Suprapubic skin (tissue), 4 donors: ENCODE results near the gene WDR46. TPM values are rescaled to one million over a fixed set of nuclear protein-coding genes. Genes with fewer than 3 reads are reported as not detected.

Experiments
- DNase-seq, 2 donors: peaks; one replicate each; pipeline ENCODE4 v3.0.0-alpha.2; 2019; ENCODE audit warnings: low spot score in 2 of 2
- H3K27ac ChIP-seq: fragments of 200-600 bp; sonication (generic); one replicate; pipeline ENCODE4 v1.5.1; 2019
- H3K27me3 ChIP-seq: fragments of 200-600 bp; sonication (generic); one replicate; pipeline ENCODE4 v1.5.1; 2019
- H3K36me3 ChIP-seq: fragments of 200-600 bp; sonication (generic); one replicate; pipeline ENCODE4 v1.5.1; 2019
- H3K4me1 ChIP-seq: fragments of 200-600 bp; sonication (generic); one replicate; pipeline ENCODE4 v1.5.1; 2019
- H3K4me3 ChIP-seq: fragments of 200-600 bp; sonication (generic); one replicate; pipeline ENCODE4 v1.5.1; 2019; ENCODE audit warnings: mild to moderate bottlenecking
- H3K9me3 ChIP-seq: fragments of 200-600 bp; sonication (generic); one replicate; pipeline ENCODE4 v1.5.1; 2019
- EP300 ChIP-seq: sonication (generic); formaldehyde crosslinking; IDR thresholded peaks from one replicate; pipeline ENCODE4 v1.6.1; 2017; ENCODE audit warnings: antibody characterized with exemption
- POLR2A ChIP-seq, 2 donors: fragments of 450-650 bp; IDR thresholded peaks; one replicate each; pipeline ENCODE4 v1.6.1; 2017; ENCODE audit warnings: antibody characterized with exemption in 2 of 2, mild to moderate bottlenecking in 2 of 2, moderate library complexity in 2 of 2
- POLR2AphosphoS5 ChIP-seq, 3 donors: sonication (generic); formaldehyde crosslinking; IDR thresholded peaks; one replicate each; pipeline ENCODE4 v1.6.1; 2017; ENCODE audit warnings: antibody characterized with exemption in 3 of 3
- WGBS: methylation state at CpG from one replicate; pipeline ENCODE4 v1.1.5; 2018; 5-methylcytosine and 5-hydroxymethylcytosine counted together
- total RNA-seq, 4 donors: library from RNA; depleted of rRNA; stranded (reverse); fragments of >200 nt; gene quantifications; one replicate each; pipeline ENCODE4 v1.1.0, GENCODE V29; 2016
- TF ChIP-seq, protein P1 (sequence below), 2 donors: fragments of 200-600 bp in 1 of 2; fragments of 450-650 bp in 1 of 2; sonication (generic) in 1 of 2; IDR thresholded peaks; one replicate each; pipeline ENCODE4 v1.5.1; 2016 to 2019; ENCODE audit warnings: antibody characterized with exemption in 2 of 2, mild to moderate bottlenecking in 1 of 2, moderate library complexity in 1 of 2

Gene WDR46
- total RNA-seq, 4 donors from 2014 or later = 41.3 to 67.2 (median 50.2) TPM

DNA sequence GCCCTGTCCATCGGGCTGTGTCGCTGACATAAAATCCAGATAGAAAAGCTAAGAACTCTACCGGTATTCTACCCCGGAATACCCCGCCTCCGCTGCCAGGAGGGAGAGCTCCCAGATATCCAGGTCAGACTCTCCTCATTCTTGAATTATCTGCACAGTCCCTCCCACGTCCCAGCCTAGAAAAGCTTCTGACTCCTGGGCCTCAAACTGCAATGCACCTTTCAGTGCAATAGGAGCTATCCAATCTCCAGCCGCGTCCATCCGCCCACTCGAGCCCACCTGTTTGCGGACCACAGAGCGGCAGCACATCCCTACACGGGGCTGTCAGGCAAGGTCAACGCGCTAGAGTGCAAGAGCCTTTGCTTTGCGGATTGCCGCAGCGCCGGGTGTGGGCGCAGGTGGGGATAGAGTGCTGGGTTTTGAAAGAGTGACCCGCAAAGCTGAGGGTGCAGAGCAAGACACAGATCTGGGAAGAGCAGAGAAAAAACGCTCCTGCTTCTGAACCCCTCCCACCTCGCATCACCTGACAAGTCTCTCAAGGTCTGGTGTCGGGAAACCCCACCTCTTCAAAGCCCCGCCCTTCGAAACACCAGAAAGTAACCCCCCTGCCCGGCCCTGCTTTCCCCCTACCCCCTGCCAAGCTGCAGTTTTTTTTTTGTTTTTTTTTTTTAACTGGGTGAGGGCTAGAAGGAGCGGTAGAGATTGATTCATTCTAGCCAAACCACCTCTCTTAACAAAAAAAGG lies 23.5 kb upstream of the WDR46 start:
- Histone ChIP-seq H3K4me1 (peaks cover 46% of the 10 kb centered on the region), H3K27ac (peak overlapping the region; percentile 96), H3K4me3 (peak overlapping the region; percentile 81), H3K9me3 (no peaks in the 10 kb centered on the region), H3K27me3 (no peaks in the 10 kb centered on the region), H3K36me3 (peaks cover 5% of the 10 kb centered on the region)
- no peak for TF ChIP-seq EP300
- no peak for TF ChIP-seq POLR2AphosphoS5 (IDR thresholded peaks at IDR 0.05)
- DNase-seq = peak in 1 of 2 donors; percentile 84
- 3% methylated on average over 22 of the region's 29 CpGs for WGBS

DNA sequence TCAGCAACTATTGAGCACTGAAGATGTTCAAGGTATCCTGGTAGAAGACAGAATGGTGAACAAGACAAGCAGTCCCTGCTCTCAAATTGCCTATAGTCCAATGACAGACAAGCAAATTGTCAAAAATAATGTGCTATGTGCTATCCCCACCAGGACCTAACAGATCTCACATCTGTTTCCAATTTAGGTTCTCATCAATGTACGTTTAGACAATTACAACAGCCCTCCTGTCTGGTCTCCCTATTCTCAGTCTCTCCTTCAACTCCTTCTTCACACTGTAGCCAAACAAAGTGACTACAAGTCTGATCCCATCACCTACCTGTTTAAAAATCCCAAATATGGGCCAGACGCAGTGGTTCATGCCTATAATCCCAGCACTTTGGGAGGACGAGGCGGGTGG lies 17.3 kb upstream of the WDR46 start:
- peaks cover 48% of the 10 kb centered on the region for H3K36me3 ChIP-seq

DNA sequence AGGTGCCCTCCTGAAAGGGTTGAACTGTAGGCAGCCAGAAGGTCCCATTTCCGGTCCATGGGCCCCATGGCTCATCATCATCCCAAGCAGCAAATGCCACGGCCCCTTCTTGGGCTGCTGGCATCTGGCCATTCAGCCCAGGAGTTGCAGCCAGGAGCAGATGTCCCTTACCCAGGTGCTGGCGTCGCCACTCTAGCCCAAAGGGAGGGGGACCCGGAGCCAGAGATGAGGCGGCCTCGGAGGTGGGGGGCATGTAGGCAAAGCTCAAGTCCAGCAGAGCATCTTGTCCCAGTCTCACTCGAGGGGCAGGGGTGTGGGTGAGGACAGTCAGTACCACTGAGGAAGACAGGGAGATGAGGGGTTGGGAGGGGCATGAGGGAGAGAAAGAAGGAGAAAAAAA lies 16.0 kb upstream of the WDR46 start:
- no peaks in the 10 kb centered on the region for H3K9me3 ChIP-seq
- no peak for DNase-seq
- no peak overlapping the region for H3K27ac ChIP-seq
- H3K36me3 ChIP-seq = peaks cover 48% of the 10 kb centered on the region
- H3K27me3 ChIP-seq = no peaks in the 10 kb centered on the region
- TF ChIP-seq, protein P1, sequence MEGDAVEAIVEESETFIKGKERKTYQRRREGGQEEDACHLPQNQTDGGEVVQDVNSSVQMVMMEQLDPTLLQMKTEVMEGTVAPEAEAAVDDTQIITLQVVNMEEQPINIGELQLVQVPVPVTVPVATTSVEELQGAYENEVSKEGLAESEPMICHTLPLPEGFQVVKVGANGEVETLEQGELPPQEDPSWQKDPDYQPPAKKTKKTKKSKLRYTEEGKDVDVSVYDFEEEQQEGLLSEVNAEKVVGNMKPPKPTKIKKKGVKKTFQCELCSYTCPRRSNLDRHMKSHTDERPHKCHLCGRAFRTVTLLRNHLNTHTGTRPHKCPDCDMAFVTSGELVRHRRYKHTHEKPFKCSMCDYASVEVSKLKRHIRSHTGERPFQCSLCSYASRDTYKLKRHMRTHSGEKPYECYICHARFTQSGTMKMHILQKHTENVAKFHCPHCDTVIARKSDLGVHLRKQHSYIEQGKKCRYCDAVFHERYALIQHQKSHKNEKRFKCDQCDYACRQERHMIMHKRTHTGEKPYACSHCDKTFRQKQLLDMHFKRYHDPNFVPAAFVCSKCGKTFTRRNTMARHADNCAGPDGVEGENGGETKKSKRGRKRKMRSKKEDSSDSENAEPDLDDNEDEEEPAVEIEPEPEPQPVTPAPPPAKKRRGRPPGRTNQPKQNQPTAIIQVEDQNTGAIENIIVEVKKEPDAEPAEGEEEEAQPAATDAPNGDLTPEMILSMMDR (IDR thresholded peaks at IDR 0.05) = no peak
- TF ChIP-seq POLR2AphosphoS5 (IDR thresholded peaks at IDR 0.05) (no peak), POLR2A (IDR thresholded peaks at IDR 0.05) (no peak)
- H3K4me1 ChIP-seq = peaks cover 22% of the 10 kb centered on the region
- no peak overlapping the region for H3K4me3 ChIP-seq
- WGBS = 87% methylated on average over 8 of the region's 8 CpGs

More for the DNA sequence above, 17.3 kb upstream of the WDR46 start:
- Histone ChIP-seq H3K9me3 (no peaks in the 10 kb centered on the region), H3K4me3 (no peak overlapping the region), H3K4me1 (peaks cover 14% of the 10 kb centered on the region), H3K27me3 (no peaks in the 10 kb centered on the region), H3K27ac (no peak overlapping the region)
- DNase-seq = no peak
- TF ChIP-seq POLR2AphosphoS5 (IDR thresholded peaks at IDR 0.05) = no peak
- no peak for TF ChIP-seq EP300
- TF ChIP-seq POLR2A (IDR thresholded peaks at IDR 0.05) = no peak
- TF ChIP-seq, protein P1 (IDR thresholded peaks at IDR 0.05) = no peak
- 85% methylated on average over 4 of the region's 4 CpGs for WGBS

DNA sequence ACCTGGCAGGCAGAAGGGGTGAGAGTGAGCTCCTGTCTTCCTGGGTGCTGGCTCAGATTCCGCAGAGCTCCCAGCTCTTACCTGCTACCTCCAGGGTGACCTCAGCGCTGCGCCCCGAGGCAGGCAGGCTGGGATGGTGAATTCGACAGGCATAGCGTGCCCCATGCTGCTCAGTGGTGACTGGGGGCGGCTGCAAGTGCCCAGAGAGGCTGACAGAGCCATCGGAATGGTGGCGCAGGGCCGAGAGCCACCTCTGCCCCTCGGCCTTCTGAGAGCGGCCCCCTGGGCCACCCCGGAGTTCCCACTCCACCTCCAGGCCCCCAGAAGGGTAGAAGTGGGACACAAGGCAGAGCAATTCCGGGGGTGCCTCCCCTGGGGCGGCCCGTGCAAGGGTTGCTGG lies 15.2 kb upstream of the WDR46 start:
- Histone ChIP-seq H3K36me3 (peaks cover 48% of the 10 kb centered on the region), H3K4me3 (no peak overlapping the region), H3K27me3 (no peaks in the 10 kb centered on the region), H3K27ac (no peak overlapping the region), H3K4me1 (peaks cover 25% of the 10 kb centered on the region), H3K9me3 (no peaks in the 10 kb centered on the region)
- no peak for DNase-seq
- TF ChIP-seq POLR2A (IDR thresholded peaks at IDR 0.05) (no peak), POLR2AphosphoS5 (IDR thresholded peaks at IDR 0.05) (no peak), EP300 (no peak)
- TF ChIP-seq, protein P1 (IDR thresholded peaks at IDR 0.05) = no peak
- WGBS = 80% methylated on average over 2 of the region's 16 CpGs

DNA sequence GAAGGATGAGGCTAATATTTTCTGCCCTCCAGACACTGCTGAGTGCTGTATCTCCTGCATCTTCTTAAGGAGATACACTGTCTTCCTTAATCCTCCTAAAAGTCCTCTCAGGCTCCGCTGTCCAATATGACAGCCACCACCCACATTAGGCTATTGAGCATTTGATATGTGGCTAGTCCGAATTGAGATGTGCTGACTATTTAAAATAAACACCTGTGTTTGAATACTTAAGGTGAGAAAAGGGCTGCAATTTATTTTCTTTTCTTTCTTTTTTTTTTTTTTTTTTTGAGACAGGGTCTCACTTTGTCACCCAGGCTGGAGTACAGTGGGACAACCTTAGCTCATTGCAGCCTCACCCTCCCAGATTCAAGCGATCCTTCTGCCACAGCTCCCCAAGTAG lies 12.8 kb upstream of the WDR46 start:
- Histone ChIP-seq H3K36me3 (peaks cover 43% of the 10 kb centered on the region), H3K4me1 (peaks cover 40% of the 10 kb centered on the region)
- WGBS = 87% methylated on average over 3 of the region's 3 CpGs

More for the DNA sequence above, 12.8 kb upstream of the WDR46 start:
- DNase-seq = no peak
- TF ChIP-seq, protein P1 (IDR thresholded peaks at IDR 0.05) = no peak
- TF ChIP-seq POLR2A (IDR thresholded peaks at IDR 0.05) (no peak), POLR2AphosphoS5 (IDR thresholded peaks at IDR 0.05) (no peak), EP300 (no peak)
- Histone ChIP-seq H3K27me3 (no peaks in the 10 kb centered on the region), H3K4me3 (no peak overlapping the region), H3K27ac (no peak overlapping the region), H3K9me3 (no peaks in the 10 kb centered on the region)
